ENCODE measurements around the gene MSH5. TPM values are rescaled to one million over a fixed set of nuclear protein-coding genes. Genes with fewer than 3 reads are reported as not detected.
"Not testable (repeated sequence)": the region's sequence is repeated elsewhere in the genome, so short reads cannot be mapped to it uniquely, and the experiment has no call there.

Gene MSH5
- total RNA-seq, 1 experiment from 2014 or later = 36.6 TPM

- intact Hi-C loops (cut with micrococcal nuclease) = no loop called here
- DNase-seq (ENCODE audit: unreplicated experiment) = peak; percentile 98
- Mint-ChIP-seq H3K27ac (ENCODE audit: low read depth, unreplicated experiment) (peak within 1 kb of the TSS; percentile 84), H3K27me3 (ENCODE audit: insufficient read depth, unreplicated experiment) (no peaks in the 10 kb centered on the region), H3K4me3 (ENCODE audit: unreplicated experiment) (peak within 1 kb of the TSS; percentile 82), H3K4me1 (ENCODE audit: insufficient read depth, unreplicated experiment) (peaks cover 6% of the 10 kb centered on the region), H3K36me3 (ENCODE audit: insufficient read depth, unreplicated experiment) (peaks cover 19% of the 10 kb centered on the region), H3K9me3 (ENCODE audit: unreplicated experiment) (no peaks in the 10 kb centered on the region)
- no TSS peak for BruUV-seq (replicated peaks)
- TF ChIP-seq CTCF (IDR thresholded peaks at IDR 0.05; ENCODE audit: unreplicated experiment) = peak; percentile 27
- ChIA-PET POLR2A (interaction anchor here (0.6 to 4.3 kb wide), 35 partner anchors 8 to 384 kb away, joined by 3 to 69 read pairs (median 5); partner anchors contain the start of genes ABHD16A, BAG6, C6orf47 and CLIC1), CTCF (interaction anchor here (0.7 to 3.1 kb wide), 12 partner anchors 8 to 94 kb away, joined by 3 to 22 read pairs (median 4); partner anchors contain the start of genes HSPA1A, HSPA1B, HSPA1L and VARS1)
Measured at GRCh38 chr6:31806470-31807272, 66.9 kb downstream of the MSH5 start, which contains the start of gene LSM2. Gene LSM2, minus strand, starts transcription at chr6:31806966. Its CDS starts 209 bp downstream, at chr6:31806757.

- CTCF ChIA-PET = interaction anchor here (0.6 to 1.2 kb wide), 3 partner anchors 10 to 22 kb away, joined by 3 to 4 read pairs (median 4); no protein-coding TSS in a partner anchor
- DNase-seq (ENCODE audit: unreplicated experiment); H3K9me3 Mint-ChIP-seq (ENCODE audit: unreplicated experiment); H3K27me3 Mint-ChIP-seq (ENCODE audit: insufficient read depth, unreplicated experiment); H3K4me3 Mint-ChIP-seq (ENCODE audit: unreplicated experiment); H3K4me1 Mint-ChIP-seq (ENCODE audit: insufficient read depth, unreplicated experiment); intact Hi-C loops (cut with micrococcal nuclease); H3K27ac Mint-ChIP-seq (ENCODE audit: low read depth, unreplicated experiment); BruUV-seq (replicated peaks); H3K36me3 Mint-ChIP-seq (ENCODE audit: insufficient read depth, unreplicated experiment): not testable (repeated sequence)
- POLR2A ChIA-PET = interaction anchor here (0.9 to 4.3 kb wide), 4 partner anchors 14 to 22 kb away, joined by 3 to 69 read pairs (median 18); partner anchors contain the start of genes HSPA1B and VARS1
Measured at GRCh38 chr6:31808599-31808998, 68.8 kb downstream of the MSH5 start.

- H3K27ac Mint-ChIP-seq (ENCODE audit: low read depth, unreplicated experiment) = no peak overlapping the region
- BruUV-seq (replicated peaks) = no TSS peak
- H3K27me3 Mint-ChIP-seq (ENCODE audit: insufficient read depth, unreplicated experiment) = no peaks in the 10 kb centered on the region
- ChIA-PET CTCF (interaction anchor here (0.8 kb wide), 1 partner anchor 20 kb away, joined by 3 read pairs; no protein-coding TSS in a partner anchor), POLR2A (interaction anchor here (6.4 kb wide), 1 partner anchor 13 kb away, joined by 192 read pairs; the partner anchor contains the start of gene HSPA1B)
- H3K4me3 Mint-ChIP-seq (ENCODE audit: unreplicated experiment) = no peak overlapping the region
- no peak for DNase-seq (ENCODE audit: unreplicated experiment)
- no peaks in the 10 kb centered on the region for H3K9me3 Mint-ChIP-seq (ENCODE audit: unreplicated experiment)
- TF ChIP-seq CTCF (IDR thresholded peaks at IDR 0.05; ENCODE audit: unreplicated experiment) = no peak
- H3K4me1 Mint-ChIP-seq (ENCODE audit: insufficient read depth, unreplicated experiment) = peaks cover 6% of the 10 kb centered on the region
- intact Hi-C loops (cut with micrococcal nuclease) = no loop called here
- peaks cover 8% of the 10 kb centered on the region for H3K36me3 Mint-ChIP-seq (ENCODE audit: insufficient read depth, unreplicated experiment)
Measured at GRCh38 chr6:31811645-31812044, 71.8 kb downstream of the MSH5 start.

Small RNA genes lying within 50 kb of the gene (microRNA-seq; reads per million reads assigned to microRNA genes)
- gene MIR4646 = not detected

Other genes with a start within 250 kb of the MSH5 start
- gene MICB, start 241.9 kb upstream of the MSH5 start, total RNA-seq (2022) = 4.3 and 7.6 TPM in 2 replicates
- not detected in 2 replicates for gene MCCD1, start 211.0 kb upstream of the MSH5 start, total RNA-seq (2022)
- 551 and 565 TPM in 2 replicates for gene DDX39B, start 198.0 kb upstream of the MSH5 start, total RNA-seq (2022)
- 1.2 and 2.4 TPM in 2 replicates for gene ATP6V1G2, start 193.4 kb upstream of the MSH5 start, total RNA-seq (2022)
- gene NFKBIL1, start 192.4 kb upstream of the MSH5 start, total RNA-seq (2022) = 25.2 and 30.3 TPM in 2 replicates
- not detected in 2 replicates for gene LTA, start 167.7 kb upstream of the MSH5 start, total RNA-seq (2022)
- not detected in 2 replicates for gene TNF, start 164.4 kb upstream of the MSH5 start, total RNA-seq (2022)
- 0.37 TPM in 1 of 2 replicates, not detected in the other for gene LTB, start 157.6 kb upstream of the MSH5 start, total RNA-seq (2022)
- not detected in 2 replicates for gene LST1, start 153.7 kb upstream of the MSH5 start, total RNA-seq (2022)
- gene NCR3, start 147.0 kb upstream of the MSH5 start, total RNA-seq (2022) = not detected in 2 replicates
- gene AIF1, start 124.8 kb upstream of the MSH5 start, total RNA-seq (2022) = not detected in 2 replicates
- gene PRRC2A, start 119.3 kb upstream of the MSH5 start, total RNA-seq (2022) = 247 and 266 TPM in 2 replicates
- gene BAG6, start 87.3 kb upstream of the MSH5 start, total RNA-seq (2022) = 290 and 291 TPM in 2 replicates
- gene APOM, start 84.1 kb upstream of the MSH5 start, total RNA-seq (2022) = 5.0 and 5.2 TPM in 2 replicates
- 15.5 and 16.6 TPM in 2 replicates for gene C6orf47, start 79.2 kb upstream of the MSH5 start, total RNA-seq (2022)
- 13.0 and 13.6 TPM in 2 replicates for gene GPANK1, start 75.0 kb upstream of the MSH5 start, total RNA-seq (2022)
- 197 and 209 TPM in 2 replicates for gene CSNK2B, start 73.9 kb upstream of the MSH5 start, total RNA-seq (2022)
- gene LY6G5B, start 70.0 kb upstream of the MSH5 start, total RNA-seq (2022) = 14.4 and 16.0 TPM in 2 replicates
- gene LY6G5C, start 58.9 kb upstream of the MSH5 start, total RNA-seq (2022) = 0.64 and 1.4 TPM in 2 replicates
- gene ABHD16A, start 36.7 kb upstream of the MSH5 start, total RNA-seq (2022) = 32.1 and 42.7 TPM in 2 replicates
- gene LY6G6F, start 33.1 kb upstream of the MSH5 start, total RNA-seq (2022) = not detected in 2 replicates
- not detected in 2 replicates for gene LY6G6D, start 24.7 kb upstream of the MSH5 start, total RNA-seq (2022)
- 0.32 TPM in 1 of 2 replicates, not detected in the other for gene LY6G6C, start 18.3 kb upstream of the MSH5 start, total RNA-seq (2022)
- gene MPIG6B, start 16.6 kb upstream of the MSH5 start, total RNA-seq (2022) = not detected in 2 replicates
- 8.5 and 13.5 TPM in 2 replicates for gene DDAH2, start 10.7 kb upstream of the MSH5 start, total RNA-seq (2022)
- 511 and 632 TPM in 2 replicates for gene CLIC1, start 3.5 kb upstream of the MSH5 start, total RNA-seq (2022)
- gene SAPCD1, start 22.7 kb downstream of the MSH5 start, total RNA-seq (2022) = 4.3 and 5.1 TPM in 2 replicates
- 2.0 and 3.1 TPM in 2 replicates for gene VWA7, start 37.3 kb downstream of the MSH5 start, total RNA-seq (2022)
- 133 and 200 TPM in 2 replicates for gene VARS1, start 55.7 kb downstream of the MSH5 start, total RNA-seq (2022)
- gene LSM2, start 67.0 kb downstream of the MSH5 start, total RNA-seq (2022) = 36.9 and 47.4 TPM in 2 replicates
- gene HSPA1L, start 75.3 kb downstream of the MSH5 start, total RNA-seq (2022) = 0.35 and 0.79 TPM in 2 replicates
- 20.3 and 34.0 TPM in 2 replicates for gene HSPA1A, start 75.5 kb downstream of the MSH5 start, total RNA-seq (2022)
- gene HSPA1B, start 87.7 kb downstream of the MSH5 start, total RNA-seq (2022) = 29.8 and 51.6 TPM in 2 replicates
- gene NEU1, start 122.8 kb downstream of the MSH5 start, total RNA-seq (2022) = 19.7 and 43.8 TPM in 2 replicates
- gene SLC44A4, start 139.0 kb downstream of the MSH5 start, total RNA-seq (2022) = not detected in 2 replicates
- 20.2 and 21.8 TPM in 2 replicates for gene EHMT2, start 157.7 kb downstream of the MSH5 start, total RNA-seq (2022)
- gene ZBTB12, start 162.1 kb downstream of the MSH5 start, total RNA-seq (2022) = 3.6 and 4.0 TPM in 2 replicates
- gene C2, start 187.7 kb downstream of the MSH5 start, total RNA-seq (2022) = not detected in 2 replicates
- 24.5 and 24.6 TPM in 2 replicates for gene CFB, start 206.1 kb downstream of the MSH5 start, total RNA-seq (2022)
- gene NELFE, start 219.0 kb downstream of the MSH5 start, total RNA-seq (2022) = 90.7 and 113 TPM in 2 replicates
- 53.1 and 66.2 TPM in 2 replicates for gene SKIC2, start 219.2 kb downstream of the MSH5 start, total RNA-seq (2022)
- 39.1 and 41.4 TPM in 2 replicates for gene DXO, start 232.1 kb downstream of the MSH5 start, total RNA-seq (2022)
- gene C4A, start 242.1 kb downstream of the MSH5 start, total RNA-seq (2022) = 7.7 and 16.2 TPM in 2 replicates

All from MCF 10A (cell line).